NT2/D1 (cell line): Measurements from ENCODE around the gene NOTCH2.
"Not testable (repeated sequence)": the region's sequence is repeated elsewhere in the genome, so short reads cannot be mapped to it uniquely, and the experiment has no call there.

Source experiments
- DNase-seq: peaks from one replicate; pipeline ENCODE4 v3.0.0-alpha.2; 2011; ENCODE audit warnings: low read depth, low spot score
- H3K27me3 ChIP-seq: 2 replicates; pipeline ENCODE4 v1.6.0; 2011; ENCODE audit warnings: mild to moderate bottlenecking; ENCODE audit not compliant: insufficient read length, insufficient read depth
- H3K36me3 ChIP-seq: 2 replicates; pipeline ENCODE4 v1.6.1; 2011; ENCODE audit warnings: mild to moderate bottlenecking, low read length, mixed read lengths; ENCODE audit not compliant: insufficient read depth, insufficient read length
- H3K4me1 ChIP-seq: 2 replicates; pipeline ENCODE4 v1.5.1; 2011; ENCODE audit not compliant: insufficient read depth, insufficient read length
- H3K4me3 ChIP-seq: 2 replicates; pipeline ENCODE4 v1.5.1; 2011; ENCODE audit warnings: low read depth; ENCODE audit not compliant: insufficient read length
- H3K9ac ChIP-seq: 2 replicates; pipeline ENCODE4 v1.6.0; 2011; ENCODE audit warnings: low read depth; ENCODE audit not compliant: insufficient read length
- H3K9me3 ChIP-seq: 2 replicates; pipeline ENCODE4 v1.5.1; 2011; ENCODE audit warnings: mild to moderate bottlenecking, low read length; ENCODE audit not compliant: insufficient read depth

The NOTCH2 gene

GRCh38 chr1:120069067-120069919 lies at the start of gene NOTCH2:
Gene NOTCH2, minus strand, starts transcription at chr1:120069662. Its CDS starts 256 bp downstream, at chr1:120069406.
- not testable (repeated sequence) for H3K4me1 ChIP-seq, H3K9me3 ChIP-seq, H3K27me3 ChIP-seq, H3K36me3 ChIP-seq
- peak within 1 kb of the TSS; percentile 39 for H3K4me3 ChIP-seq
- H3K9ac ChIP-seq, result peak within 1 kb of the TSS; percentile 61
- peak; percentile 6 for DNase-seq

GRCh38 chr1:120117371-120118177 lies 48.1 kb upstream of the NOTCH2 start:
- H3K9ac ChIP-seq, H3K27me3 ChIP-seq, H3K9me3 ChIP-seq, H3K4me3 ChIP-seq, H3K36me3 ChIP-seq, H3K4me1 ChIP-seq, DNase-seq: not testable (repeated sequence)

GRCh38 chr1:120116094-120116493 lies 46.6 kb upstream of the NOTCH2 start:
- H3K4me3 ChIP-seq, result not testable (repeated sequence)

GRCh38 chr1:120113134-120113533 lies 43.7 kb upstream of the NOTCH2 start:
- not testable (repeated sequence) for H3K36me3 ChIP-seq, DNase-seq, H3K9ac ChIP-seq, H3K27me3 ChIP-seq, H3K4me3 ChIP-seq, H3K9me3 ChIP-seq, H3K4me1 ChIP-seq

More at GRCh38 chr1:120116094-120116493, 46.6 kb upstream of the NOTCH2 start:
- not testable (repeated sequence) for H3K27me3 ChIP-seq, H3K9ac ChIP-seq, H3K36me3 ChIP-seq, H3K9me3 ChIP-seq, H3K4me1 ChIP-seq, DNase-seq

GRCh38 chr1:120112212-120112611 lies 42.8 kb upstream of the NOTCH2 start:
- H3K4me3 ChIP-seq, H3K36me3 ChIP-seq, H3K27me3 ChIP-seq, H3K9me3 ChIP-seq, DNase-seq, H3K4me1 ChIP-seq, H3K9ac ChIP-seq: not testable (repeated sequence)

DNA sequence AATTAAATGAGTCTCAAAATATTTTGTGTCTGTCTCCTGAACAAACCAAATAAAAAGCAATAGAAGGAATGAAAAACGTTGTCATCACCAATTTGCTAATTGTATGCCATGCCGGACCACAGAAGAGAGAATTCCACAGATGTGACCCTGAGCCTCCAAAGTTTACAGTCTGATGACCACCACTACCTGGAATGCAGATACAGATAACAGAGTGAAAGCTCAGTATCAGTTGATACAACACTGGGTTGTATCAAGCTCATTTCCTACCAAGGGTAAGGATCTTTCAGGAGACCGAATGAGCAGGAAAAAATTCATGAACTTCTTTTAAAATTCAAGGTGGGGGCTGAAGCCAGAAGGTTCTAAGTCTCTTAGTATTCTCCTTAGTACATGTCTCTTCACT lies 42.3 kb upstream of the NOTCH2 start:
- not testable (repeated sequence) for H3K36me3 ChIP-seq, H3K9me3 ChIP-seq, H3K27me3 ChIP-seq, DNase-seq, H3K4me1 ChIP-seq, H3K4me3 ChIP-seq, H3K9ac ChIP-seq

DNA sequence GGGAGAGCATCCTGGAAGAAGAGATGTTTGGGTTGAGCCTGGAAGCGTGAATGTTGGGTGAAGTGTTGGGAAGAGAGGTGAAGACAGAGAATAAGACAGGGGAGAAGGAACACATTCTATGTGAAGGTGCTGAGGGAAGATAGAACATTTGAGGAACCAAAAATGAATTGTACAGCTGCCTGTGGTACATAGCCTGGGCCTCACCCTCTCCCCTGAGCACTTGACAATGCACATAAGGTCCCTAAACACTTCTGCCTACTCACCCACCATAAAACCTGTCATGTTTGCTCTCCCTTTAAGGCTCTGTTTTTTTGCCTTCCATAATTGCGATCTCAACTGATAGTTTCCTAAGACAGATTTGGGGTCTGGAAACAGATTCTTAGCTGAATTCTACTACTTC lies 41.5 kb upstream of the NOTCH2 start:
- not testable (repeated sequence) for H3K36me3 ChIP-seq, H3K4me1 ChIP-seq, H3K27me3 ChIP-seq, H3K9ac ChIP-seq, H3K4me3 ChIP-seq, DNase-seq, H3K9me3 ChIP-seq

GRCh38 chr1:120109656-120110055 lies 40.2 kb upstream of the NOTCH2 start:
- not testable (repeated sequence) for H3K9me3 ChIP-seq, H3K9ac ChIP-seq, H3K36me3 ChIP-seq, DNase-seq, H3K27me3 ChIP-seq, H3K4me3 ChIP-seq, H3K4me1 ChIP-seq

- not testable (repeated sequence) for H3K27me3 ChIP-seq, DNase-seq, H3K36me3 ChIP-seq, H3K4me1 ChIP-seq, H3K4me3 ChIP-seq, H3K9me3 ChIP-seq, H3K9ac ChIP-seq
Observed at GRCh38 chr1:120109180-120109579, 39.7 kb upstream of the NOTCH2 start.

DNA sequence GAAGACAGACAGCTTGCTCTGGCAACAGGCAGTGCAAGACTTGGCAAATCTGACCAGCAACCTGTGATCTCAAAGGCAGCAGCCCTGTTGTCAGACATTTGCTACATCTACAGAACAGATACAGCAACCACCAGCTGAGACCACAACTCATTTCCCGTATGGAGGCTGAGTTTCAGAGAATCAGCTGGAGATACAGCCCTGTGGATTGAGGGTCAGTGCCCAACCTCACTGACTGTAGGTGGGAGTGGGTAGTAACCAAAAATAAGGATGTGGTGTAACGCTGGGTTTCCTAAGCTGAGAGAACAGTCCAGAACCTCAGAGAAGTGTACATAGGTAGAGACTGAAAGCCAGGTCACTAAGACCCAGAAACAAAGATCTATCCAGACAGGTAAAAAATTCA lies 35.8 kb upstream of the NOTCH2 start:
- not testable (repeated sequence) for H3K9me3 ChIP-seq, DNase-seq, H3K36me3 ChIP-seq, H3K4me3 ChIP-seq, H3K4me1 ChIP-seq, H3K9ac ChIP-seq, H3K27me3 ChIP-seq

DNA sequence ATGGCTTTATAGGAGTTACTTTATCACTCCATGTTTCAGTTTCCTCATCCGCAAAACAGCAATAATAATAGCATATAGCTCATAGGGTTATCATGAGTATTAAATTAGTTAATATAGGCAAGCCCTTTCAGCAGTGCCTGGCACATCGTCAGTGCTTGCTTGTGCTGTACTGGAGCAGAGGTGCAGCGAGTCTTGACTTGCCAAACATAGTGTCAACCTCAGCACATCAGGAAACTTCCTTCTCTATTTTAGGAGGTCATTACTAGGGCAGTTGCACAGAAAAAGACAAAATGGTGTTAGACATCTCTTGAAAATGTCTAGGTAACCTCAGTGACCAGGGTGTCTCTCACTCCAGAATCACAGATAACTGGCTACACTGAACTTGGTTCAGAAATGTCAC lies 34.3 kb upstream of the NOTCH2 start:
- not testable (repeated sequence) for H3K4me3 ChIP-seq, H3K27me3 ChIP-seq, H3K9me3 ChIP-seq, DNase-seq, H3K4me1 ChIP-seq, H3K36me3 ChIP-seq, H3K9ac ChIP-seq

DNA sequence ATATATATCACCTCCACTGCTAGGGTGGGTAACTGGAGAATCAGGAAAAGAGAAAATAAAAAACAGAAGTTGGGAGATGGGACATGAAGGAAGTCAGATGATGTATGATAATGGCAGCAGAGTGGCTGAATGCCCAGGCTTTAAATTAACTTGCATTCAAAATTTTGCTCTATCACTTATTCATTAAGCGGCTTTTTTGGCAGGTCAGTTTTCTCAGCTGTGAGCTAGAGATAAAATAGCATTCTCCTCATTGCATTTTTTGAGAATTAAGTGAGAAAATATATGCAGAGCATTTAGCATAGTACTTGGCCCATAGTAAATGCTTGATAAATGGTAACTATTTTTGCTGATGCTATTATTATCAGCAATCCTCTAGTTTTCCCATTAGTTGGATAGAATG lies 32.1 kb upstream of the NOTCH2 start:
- not testable (repeated sequence) for H3K4me3 ChIP-seq, H3K36me3 ChIP-seq, DNase-seq, H3K9ac ChIP-seq, H3K9me3 ChIP-seq, H3K4me1 ChIP-seq, H3K27me3 ChIP-seq
